ENCODE results near the gene RASGRF2.

Gene RASGRF2

GRCh38 chr5:81230416-81230815, 270.3 kb downstream of the RASGRF2 start:
- no peak for DNase-seq (ENCODE audit: extremely low spot score)
- ChIA-PET CTCF (no interaction called here), POLR2A (no interaction called here)
- TF ChIP-seq NFRKB (IDR thresholded peaks at IDR 0.05), result no peak
- TF ChIP-seq HDGF (IDR thresholded peaks at IDR 0.05; ENCODE audit: borderline replicate concordance), result no peak
- no peak for TF ChIP-seq CTBP1 (IDR thresholded peaks at IDR 0.05; ENCODE audit: borderline replicate concordance)
- no peak for TF ChIP-seq PKNOX1 (IDR thresholded peaks at IDR 0.05)
- TF ChIP-seq SP1 (IDR thresholded peaks at IDR 0.05), result no peak
- TF ChIP-seq ZNF384 (IDR thresholded peaks at IDR 0.05), result no peak
- TF ChIP-seq ELF4 (IDR thresholded peaks at IDR 0.05), result no peak
- no peak for TF ChIP-seq L3MBTL2 (conservative IDR thresholded peaks at IDR 0.05)
- no peak for TF ChIP-seq FOXM1 (IDR thresholded peaks at IDR 0.05; ENCODE audit: borderline replicate concordance)
- no peak for TF ChIP-seq SUZ12 (IDR thresholded peaks at IDR 0.05)
- no peak for TF ChIP-seq LEF1 (IDR thresholded peaks at IDR 0.05; ENCODE audit: borderline replicate concordance)
- TF ChIP-seq FOXA1 (IDR thresholded peaks at IDR 0.05), result no peak
- TF ChIP-seq TARDBP (IDR thresholded peaks at IDR 0.05), result no peak
- TF ChIP-seq BHLHE40 (IDR thresholded peaks at IDR 0.05; ENCODE audit: borderline replicate concordance), result no peak
- no peak for TF ChIP-seq ARNT (IDR thresholded peaks at IDR 0.05)
- no peak for TF ChIP-seq FOXK2 (IDR thresholded peaks at IDR 0.05)

- DNase-seq (ENCODE audit: extremely low spot score), result no peak
- TF ChIP-seq ELF4 (IDR thresholded peaks at IDR 0.05) (no peak), LEF1 (IDR thresholded peaks at IDR 0.05; ENCODE audit: borderline replicate concordance) (no peak), BHLHE40 (IDR thresholded peaks at IDR 0.05; ENCODE audit: borderline replicate concordance) (no peak), FOXA1 (IDR thresholded peaks at IDR 0.05) (no peak), CTBP1 (IDR thresholded peaks at IDR 0.05; ENCODE audit: borderline replicate concordance) (no peak), FOXK2 (IDR thresholded peaks at IDR 0.05) (no peak), ZNF384 (IDR thresholded peaks at IDR 0.05) (no peak)
- POLR2A ChIA-PET, result no interaction called here
- CTCF ChIA-PET, result interaction anchor here (0.6 kb wide), 1 partner anchor 81 kb away, joined by 8 read pairs; no protein-coding TSS in a partner anchor
Observed at GRCh38 chr5:81232464-81233079, 272.4 kb downstream of the RASGRF2 start.

GRCh38 chr5:81233080-81233634, 273.0 kb downstream of the RASGRF2 start, which contains the start of gene CKMT2:
Gene CKMT2, plus strand, starts transcription at chr5:81233322. Its CDS starts 17,811 bp downstream, at chr5:81251133.
- DNase-seq (ENCODE audit: extremely low spot score), result no peak
- ChIA-PET POLR2A (no interaction called here), CTCF (interaction anchor here (0.6 kb wide), 1 partner anchor 80 kb away, joined by 8 read pairs; no protein-coding TSS in a partner anchor)

GRCh38 chr5:81234299-81234698, 274.1 kb downstream of the RASGRF2 start:
- POLR2A ChIA-PET, result interaction anchor here (3.0 kb wide), 1 partner anchor 67 kb away, joined by 8 read pairs; the partner anchor contains the start of gene ZCCHC9
- DNase-seq (ENCODE audit: extremely low spot score), result no peak
- TF ChIP-seq SUZ12 (IDR thresholded peaks at IDR 0.05) (no peak), SP1 (IDR thresholded peaks at IDR 0.05) (no peak), LEF1 (IDR thresholded peaks at IDR 0.05; ENCODE audit: borderline replicate concordance) (no peak)
- CTCF ChIA-PET, result no interaction called here

More at GRCh38 chr5:81233080-81233634, 273.0 kb downstream of the RASGRF2 start, which contains the start of gene CKMT2:
- TF ChIP-seq L3MBTL2 (conservative IDR thresholded peaks at IDR 0.05), result no peak
- no peak for TF ChIP-seq NFRKB (IDR thresholded peaks at IDR 0.05)
- TF ChIP-seq HDGF (IDR thresholded peaks at IDR 0.05; ENCODE audit: borderline replicate concordance), result no peak
- TF ChIP-seq SP1 (IDR thresholded peaks at IDR 0.05), result no peak
- no peak for TF ChIP-seq TARDBP (IDR thresholded peaks at IDR 0.05)

- ChIA-PET POLR2A (interaction anchor here (3.0 kb wide), 1 partner anchor 67 kb away, joined by 8 read pairs; the partner anchor contains the start of gene ZCCHC9), CTCF (no interaction called here)
- TF ChIP-seq CTBP1 (IDR thresholded peaks at IDR 0.05; ENCODE audit: borderline replicate concordance) (no peak), TARDBP (IDR thresholded peaks at IDR 0.05) (no peak), SUZ12 (IDR thresholded peaks at IDR 0.05) (no peak), BHLHE40 (IDR thresholded peaks at IDR 0.05; ENCODE audit: borderline replicate concordance) (no peak), ARNT (IDR thresholded peaks at IDR 0.05) (no peak), SP1 (IDR thresholded peaks at IDR 0.05) (no peak), FOXK2 (IDR thresholded peaks at IDR 0.05) (no peak), L3MBTL2 (conservative IDR thresholded peaks at IDR 0.05) (no peak), PKNOX1 (IDR thresholded peaks at IDR 0.05) (no peak), HDGF (IDR thresholded peaks at IDR 0.05; ENCODE audit: borderline replicate concordance) (no peak)
- no peak for DNase-seq (ENCODE audit: extremely low spot score)
Observed at GRCh38 chr5:81234801-81235200, 274.6 kb downstream of the RASGRF2 start.

- no peak for DNase-seq (ENCODE audit: extremely low spot score)
- TF ChIP-seq NFRKB (IDR thresholded peaks at IDR 0.05) (no peak), CTBP1 (IDR thresholded peaks at IDR 0.05; ENCODE audit: borderline replicate concordance) (no peak), ELF4 (IDR thresholded peaks at IDR 0.05) (no peak), ARNT (IDR thresholded peaks at IDR 0.05) (no peak), FOXK2 (IDR thresholded peaks at IDR 0.05) (no peak), FOXM1 (IDR thresholded peaks at IDR 0.05; ENCODE audit: borderline replicate concordance) (no peak), BHLHE40 (IDR thresholded peaks at IDR 0.05; ENCODE audit: borderline replicate concordance) (no peak), SUZ12 (IDR thresholded peaks at IDR 0.05) (no peak), PKNOX1 (IDR thresholded peaks at IDR 0.05) (no peak), HDGF (IDR thresholded peaks at IDR 0.05; ENCODE audit: borderline replicate concordance) (no peak), LEF1 (IDR thresholded peaks at IDR 0.05; ENCODE audit: borderline replicate concordance) (no peak)
- CTCF ChIA-PET, result no interaction called here
- POLR2A ChIA-PET, result interaction anchor here (3.0 kb wide), 1 partner anchor 66 kb away, joined by 8 read pairs; the partner anchor contains the start of gene ZCCHC9
Observed at GRCh38 chr5:81235287-81236072, 275.3 kb downstream of the RASGRF2 start.

All from HEK293T (cell line).